ENCODE results near the gene RSAD1. TPM values are rescaled to one million over a fixed set of nuclear protein-coding genes. Genes with fewer than 3 reads are reported as not detected.

RSAD1 gene
- total and polyA plus RNA-seq, 10 of the 15 experiments (the other 5 are each of a cell fraction or from before 2014, with no cell fraction given): 2.5 to 28.1 (median 22.6) TPM

DNA sequence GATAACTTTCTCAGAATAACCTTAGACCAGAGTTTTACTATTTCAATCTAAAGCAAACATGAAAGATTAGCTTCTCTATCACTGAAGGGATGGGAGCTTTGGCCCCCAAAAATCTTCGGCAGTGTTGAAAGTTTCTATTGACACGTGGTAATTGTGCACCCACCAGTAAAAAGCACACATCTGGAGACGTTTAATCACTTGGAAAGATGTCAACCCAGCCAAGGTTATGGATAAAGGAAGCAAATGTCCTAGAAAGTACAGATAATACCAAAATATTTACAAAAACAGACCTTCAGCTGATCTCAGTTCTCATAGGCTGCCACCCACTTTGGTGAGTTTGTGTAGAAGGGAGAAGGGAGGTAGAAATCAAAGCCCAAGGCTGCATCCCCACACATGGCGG, 34.8 kb downstream of the RSAD1 start:
- H3K79me2 ChIP-seq (ENCODE audit: control insufficient read depth, insufficient read depth, low read length): peaks cover 3% of the 10 kb centered on the region; the same call in 1 of the 2 replicates
- FAIRE-seq: no peak
- H3K36me3 ChIP-seq (ENCODE audit: control insufficient read depth in 2 of 2, insufficient read depth in 2 of 2, low read length in 1 of 2): no peaks in the 10 kb centered on the region
- no peak overlapping the region for H3K9ac ChIP-seq (ENCODE audit: control insufficient read depth, insufficient read depth, low read length)
- ATAC-seq: no peak
- WGBS (ENCODE audit: insufficient coverage, insufficient replicate concordance, low lambda C conversion rate, missing lambda C conversion rate): 70% methylated on average over 4 of the region's 4 CpGs
- DNase-seq (ENCODE audit: low read depth, low spot score): no peak
- H3K9me3 ChIP-seq (replicated peaks; ENCODE audit: control insufficient read depth, insufficient read depth, low read length): no peaks in the 10 kb centered on the region
- ChIA-PET RAD21 (ENCODE audit: unreplicated experiment) (no interaction called here), POLR2A (no interaction called here), SMC1A (ENCODE audit: uncharacterized antibody, unreplicated experiment) (no interaction called here), CTCF (interaction anchor here (5.2 kb wide), 1 partner anchor 12 kb away, joined by 25 read pairs; no protein-coding TSS in a partner anchor)
- intact Hi-C loops (cut with micrococcal nuclease; ENCODE audit: unreplicated experiment) (no loop called here), in situ Hi-C loops (cut with MboI) (no loop called here)
- H3K4me1 ChIP-seq (ENCODE audit: control insufficient read depth, insufficient read depth, low read length): peaks cover 23% of the 10 kb centered on the region
- H2AFZ ChIP-seq (ENCODE audit: control insufficient read depth, low read depth, low read length): no peak overlapping the region
- no peaks in the 10 kb centered on the region for H4K20me1 ChIP-seq (ENCODE audit: control insufficient read depth, insufficient read depth)
- no peak overlapping the region for H3K4me3 ChIP-seq
- no peak overlapping the region for H3K4me2 ChIP-seq (ENCODE audit: control insufficient read depth, insufficient read depth)
- no peaks in the 10 kb centered on the region for H3K27me3 ChIP-seq (replicated peaks in 1 of 2; ENCODE audit: control insufficient read depth in 2 of 2, insufficient read depth in 2 of 2, low read length in 1 of 2)
- H3K27ac ChIP-seq (ENCODE audit: control insufficient read depth, insufficient read depth): no peak overlapping the region
- no TSS peak for BruUV-seq (replicated peaks)
- TF ChIP-seq, protein P1, sequence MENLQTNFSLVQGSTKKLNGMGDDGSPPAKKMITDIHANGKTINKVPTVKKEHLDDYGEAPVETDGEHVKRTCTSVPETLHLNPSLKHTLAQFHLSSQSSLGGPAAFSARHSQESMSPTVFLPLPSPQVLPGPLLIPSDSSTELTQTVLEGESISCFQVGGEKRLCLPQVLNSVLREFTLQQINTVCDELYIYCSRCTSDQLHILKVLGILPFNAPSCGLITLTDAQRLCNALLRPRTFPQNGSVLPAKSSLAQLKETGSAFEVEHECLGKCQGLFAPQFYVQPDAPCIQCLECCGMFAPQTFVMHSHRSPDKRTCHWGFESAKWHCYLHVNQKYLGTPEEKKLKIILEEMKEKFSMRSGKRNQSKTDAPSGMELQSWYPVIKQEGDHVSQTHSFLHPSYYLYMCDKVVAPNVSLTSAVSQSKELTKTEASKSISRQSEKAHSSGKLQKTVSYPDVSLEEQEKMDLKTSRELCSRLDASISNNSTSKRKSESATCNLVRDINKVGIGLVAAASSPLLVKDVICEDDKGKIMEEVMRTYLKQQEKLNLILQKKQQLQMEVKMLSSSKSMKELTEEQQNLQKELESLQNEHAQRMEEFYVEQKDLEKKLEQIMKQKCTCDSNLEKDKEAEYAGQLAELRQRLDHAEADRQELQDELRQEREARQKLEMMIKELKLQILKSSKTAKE (IDR thresholded peaks at IDR 0.05; ENCODE audit: low read depth, poor library complexity, severe bottlenecking): no peak
- no peak for TF ChIP-seq HDAC6 (IDR thresholded peaks at IDR 0.05; ENCODE audit: unreplicated experiment)
- TF ChIP-seq MYB (IDR thresholded peaks at IDR 0.05; ENCODE audit: borderline replicate concordance, low read depth, low read length): no peak
- TF ChIP-seq, protein P2, sequence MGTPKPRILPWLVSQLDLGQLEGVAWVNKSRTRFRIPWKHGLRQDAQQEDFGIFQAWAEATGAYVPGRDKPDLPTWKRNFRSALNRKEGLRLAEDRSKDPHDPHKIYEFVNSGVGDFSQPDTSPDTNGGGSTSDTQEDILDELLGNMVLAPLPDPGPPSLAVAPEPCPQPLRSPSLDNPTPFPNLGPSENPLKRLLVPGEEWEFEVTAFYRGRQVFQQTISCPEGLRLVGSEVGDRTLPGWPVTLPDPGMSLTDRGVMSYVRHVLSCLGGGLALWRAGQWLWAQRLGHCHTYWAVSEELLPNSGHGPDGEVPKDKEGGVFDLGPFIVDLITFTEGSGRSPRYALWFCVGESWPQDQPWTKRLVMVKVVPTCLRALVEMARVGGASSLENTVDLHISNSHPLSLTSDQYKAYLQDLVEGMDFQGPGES (IDR thresholded peaks at IDR 0.05): no peak
- TF ChIP-seq CBFB (IDR thresholded peaks at IDR 0.05; ENCODE audit: low read depth): no peak
- TF ChIP-seq ZNF274 (IDR thresholded peaks at IDR 0.05; ENCODE audit: insufficient read depth, insufficient read length): no peak
- TF ChIP-seq, protein P3, sequence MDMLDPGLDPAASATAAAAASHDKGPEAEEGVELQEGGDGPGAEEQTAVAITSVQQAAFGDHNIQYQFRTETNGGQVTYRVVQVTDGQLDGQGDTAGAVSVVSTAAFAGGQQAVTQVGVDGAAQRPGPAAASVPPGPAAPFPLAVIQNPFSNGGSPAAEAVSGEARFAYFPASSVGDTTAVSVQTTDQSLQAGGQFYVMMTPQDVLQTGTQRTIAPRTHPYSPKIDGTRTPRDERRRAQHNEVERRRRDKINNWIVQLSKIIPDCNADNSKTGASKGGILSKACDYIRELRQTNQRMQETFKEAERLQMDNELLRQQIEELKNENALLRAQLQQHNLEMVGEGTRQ (IDR thresholded peaks at IDR 0.05; ENCODE audit: borderline replicate concordance, low read depth, low read length): no peak
- TF ChIP-seq BRCA1 (IDR thresholded peaks at IDR 0.05; ENCODE audit: low read depth, low read length): no peak
- TF ChIP-seq TARDBP (IDR thresholded peaks at IDR 0.05; ENCODE audit: borderline replicate concordance): no peak
- TF ChIP-seq, protein P4, sequence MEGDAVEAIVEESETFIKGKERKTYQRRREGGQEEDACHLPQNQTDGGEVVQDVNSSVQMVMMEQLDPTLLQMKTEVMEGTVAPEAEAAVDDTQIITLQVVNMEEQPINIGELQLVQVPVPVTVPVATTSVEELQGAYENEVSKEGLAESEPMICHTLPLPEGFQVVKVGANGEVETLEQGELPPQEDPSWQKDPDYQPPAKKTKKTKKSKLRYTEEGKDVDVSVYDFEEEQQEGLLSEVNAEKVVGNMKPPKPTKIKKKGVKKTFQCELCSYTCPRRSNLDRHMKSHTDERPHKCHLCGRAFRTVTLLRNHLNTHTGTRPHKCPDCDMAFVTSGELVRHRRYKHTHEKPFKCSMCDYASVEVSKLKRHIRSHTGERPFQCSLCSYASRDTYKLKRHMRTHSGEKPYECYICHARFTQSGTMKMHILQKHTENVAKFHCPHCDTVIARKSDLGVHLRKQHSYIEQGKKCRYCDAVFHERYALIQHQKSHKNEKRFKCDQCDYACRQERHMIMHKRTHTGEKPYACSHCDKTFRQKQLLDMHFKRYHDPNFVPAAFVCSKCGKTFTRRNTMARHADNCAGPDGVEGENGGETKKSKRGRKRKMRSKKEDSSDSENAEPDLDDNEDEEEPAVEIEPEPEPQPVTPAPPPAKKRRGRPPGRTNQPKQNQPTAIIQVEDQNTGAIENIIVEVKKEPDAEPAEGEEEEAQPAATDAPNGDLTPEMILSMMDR (IDR thresholded peaks at IDR 0.05 in 2 of 3, conservative IDR thresholded peaks at IDR 0.05 in 1 of 3; ENCODE audit: control insufficient read depth in 2 of 3, extremely low read depth in 1 of 3, insufficient read depth in 1 of 3, low read depth in 3 of 3, low read length in 3 of 3): no peak
- TF ChIP-seq, protein P5, sequence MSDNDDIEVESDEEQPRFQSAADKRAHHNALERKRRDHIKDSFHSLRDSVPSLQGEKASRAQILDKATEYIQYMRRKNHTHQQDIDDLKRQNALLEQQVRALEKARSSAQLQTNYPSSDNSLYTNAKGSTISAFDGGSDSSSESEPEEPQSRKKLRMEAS (IDR thresholded peaks at IDR 0.05; ENCODE audit: low read depth, low read length): no peak
- TF ChIP-seq, protein P6, sequence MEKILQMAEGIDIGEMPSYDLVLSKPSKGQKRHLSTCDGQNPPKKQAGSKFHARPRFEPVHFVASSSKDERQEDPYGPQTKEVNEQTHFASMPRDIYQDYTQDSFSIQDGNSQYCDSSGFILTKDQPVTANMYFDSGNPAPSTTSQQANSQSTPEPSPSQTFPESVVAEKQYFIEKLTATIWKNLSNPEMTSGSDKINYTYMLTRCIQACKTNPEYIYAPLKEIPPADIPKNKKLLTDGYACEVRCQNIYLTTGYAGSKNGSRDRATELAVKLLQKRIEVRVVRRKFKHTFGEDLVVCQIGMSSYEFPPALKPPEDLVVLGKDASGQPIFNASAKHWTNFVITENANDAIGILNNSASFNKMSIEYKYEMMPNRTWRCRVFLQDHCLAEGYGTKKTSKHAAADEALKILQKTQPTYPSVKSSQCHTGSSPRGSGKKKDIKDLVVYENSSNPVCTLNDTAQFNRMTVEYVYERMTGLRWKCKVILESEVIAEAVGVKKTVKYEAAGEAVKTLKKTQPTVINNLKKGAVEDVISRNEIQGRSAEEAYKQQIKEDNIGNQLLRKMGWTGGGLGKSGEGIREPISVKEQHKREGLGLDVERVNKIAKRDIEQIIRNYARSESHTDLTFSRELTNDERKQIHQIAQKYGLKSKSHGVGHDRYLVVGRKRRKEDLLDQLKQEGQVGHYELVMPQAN (conservative IDR thresholded peaks at IDR 0.05): no peak
- no peak for TF ChIP-seq GABPA (IDR thresholded peaks at IDR 0.05; ENCODE audit: low read depth)
- TF ChIP-seq, protein P7, sequence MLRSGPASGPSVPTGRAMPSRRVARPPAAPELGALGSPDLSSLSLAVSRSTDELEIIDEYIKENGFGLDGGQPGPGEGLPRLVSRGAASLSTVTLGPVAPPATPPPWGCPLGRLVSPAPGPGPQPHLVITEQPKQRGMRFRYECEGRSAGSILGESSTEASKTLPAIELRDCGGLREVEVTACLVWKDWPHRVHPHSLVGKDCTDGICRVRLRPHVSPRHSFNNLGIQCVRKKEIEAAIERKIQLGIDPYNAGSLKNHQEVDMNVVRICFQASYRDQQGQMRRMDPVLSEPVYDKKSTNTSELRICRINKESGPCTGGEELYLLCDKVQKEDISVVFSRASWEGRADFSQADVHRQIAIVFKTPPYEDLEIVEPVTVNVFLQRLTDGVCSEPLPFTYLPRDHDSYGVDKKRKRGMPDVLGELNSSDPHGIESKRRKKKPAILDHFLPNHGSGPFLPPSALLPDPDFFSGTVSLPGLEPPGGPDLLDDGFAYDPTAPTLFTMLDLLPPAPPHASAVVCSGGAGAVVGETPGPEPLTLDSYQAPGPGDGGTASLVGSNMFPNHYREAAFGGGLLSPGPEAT (IDR thresholded peaks at IDR 0.05; ENCODE audit: low read depth): no peak

Data from GM12878 (cell line).